ENCODE data around the gene TXNDC11. TPM values are rescaled to one million over a fixed set of nuclear protein-coding genes. Genes with fewer than 3 reads are reported as not detected.

Gene TXNDC11
- total and polyA plus RNA-seq, 2 donors (not counting 3 experiments of a cell fraction or from before 2014, with no cell fraction given), result 42.5 to 66.0 TPM

DNA sequence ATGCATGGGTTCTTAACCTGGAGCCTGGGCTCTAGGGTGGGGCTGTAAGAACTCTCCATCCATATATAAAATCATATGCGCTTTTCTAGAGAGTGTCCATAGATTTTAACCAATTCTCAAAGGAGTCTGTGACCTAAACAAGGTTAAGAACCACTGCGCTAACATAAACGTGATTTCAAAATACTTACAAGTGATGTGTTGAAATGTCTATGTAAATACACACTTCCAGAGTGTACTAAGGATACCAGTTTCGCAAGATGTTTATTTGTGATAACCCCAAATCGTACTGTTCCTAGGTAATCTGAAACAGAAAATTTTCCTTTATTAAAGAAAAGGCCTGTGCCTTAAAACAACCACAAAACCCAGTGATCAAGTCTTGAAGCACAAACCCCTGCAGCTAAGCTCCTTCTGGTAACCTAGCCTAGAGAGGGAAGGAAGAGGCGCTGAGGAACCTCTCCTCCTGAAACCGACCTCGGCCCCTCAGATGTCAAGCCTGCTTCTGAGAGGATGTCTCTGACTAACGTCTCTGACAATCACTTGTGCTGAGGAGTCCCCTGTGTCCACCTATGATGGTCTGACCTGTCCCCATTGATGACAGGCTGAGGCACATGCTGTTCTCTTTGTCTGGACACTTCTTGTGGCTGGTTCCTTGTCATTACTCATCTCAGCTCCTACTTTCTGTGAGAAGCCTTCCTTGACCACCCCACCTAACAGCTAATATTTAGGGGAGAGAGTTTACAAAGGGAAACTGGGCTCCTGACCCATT lies 42.2 kb downstream of the TXNDC11 start:
- Histone ChIP-seq H3K9me3 (replicated peaks; ENCODE audit: control insufficient read depth, insufficient read depth, low read length) (no peaks in the 10 kb centered on the region), H3K4me3 (replicated peaks in 1 of 3; ENCODE audit: insufficient read depth in 1 of 3, low read depth in 1 of 3, low read length in 3 of 3) (no peak overlapping the region), H3K79me2 (ENCODE audit: control insufficient read depth, insufficient read depth, low read length) (peaks cover 9% of the 10 kb centered on the region), H4K20me1 (replicated peaks; ENCODE audit: control insufficient read depth, extremely low read depth, insufficient read depth, low read length) (no peaks in the 10 kb centered on the region), H3K4me1 (ENCODE audit: control insufficient read depth, extremely low read depth, insufficient read depth, low read length) (no peaks in the 10 kb centered on the region), H3K27ac (ENCODE audit: insufficient read depth, low read depth, low read length) (no peak overlapping the region), H3K4me2 (ENCODE audit: insufficient read depth, low read length) (no peak overlapping the region), H3K36me3 (ENCODE audit: control insufficient read depth in 2 of 2, extremely low read depth in 1 of 2, insufficient read depth in 2 of 2, low read length in 2 of 2) (peaks cover 9 to 30% of the 10 kb centered on the region in 2 experiments), H3K27me3 (ENCODE audit: control insufficient read depth in 2 of 2, insufficient read depth in 2 of 2, low read length in 2 of 2) (no peaks in the 10 kb centered on the region), H2AFZ (ENCODE audit: low read depth, low read length) (no peak overlapping the region), H3K9ac (replicated peaks; ENCODE audit: extremely low read depth, insufficient read depth, low read length) (no peak overlapping the region), H3K9me1 (replicated peaks; ENCODE audit: control insufficient read depth, extremely low read depth, insufficient read depth, low read length) (no peaks in the 10 kb centered on the region)
- DNase-seq (ENCODE audit: low read depth, low spot score) (no peak), FAIRE-seq (no peak)
- no TSS peak for BruUV-seq (replicated peaks)
- ChIA-PET POLR2A (interaction anchor here (0.7 kb wide), 1 partner anchor 724 kb away, joined by 7 read pairs; no protein-coding TSS in a partner anchor), CTCF (interaction anchor here (0.6 kb wide), 1 partner anchor 10 kb away, joined by 3 read pairs; no protein-coding TSS in a partner anchor)
- TF ChIP-seq FOS (IDR thresholded peaks at IDR 0.05; ENCODE audit: borderline replicate concordance, insufficient read depth, low read length) (no peak), JUN (IDR thresholded peaks at IDR 0.05; ENCODE audit: borderline replicate concordance, insufficient read depth, insufficient read length, low read depth) (no peak), GATA2 (IDR thresholded peaks at IDR 0.05; ENCODE audit: insufficient read depth, insufficient read length, low read depth, low read length) (no peak), EZH2 (IDR thresholded peaks at IDR 0.05; ENCODE audit: borderline replicate concordance, low read depth, low read length, severe bottlenecking) (no peak), MYC (IDR thresholded peaks at IDR 0.05; ENCODE audit: low read depth, low read length) (no peak), POLR2AphosphoS5 (IDR thresholded peaks at IDR 0.05; ENCODE audit: insufficient read depth, low read depth, low read length) (no peak), POLR2A (IDR thresholded peaks at IDR 0.05; ENCODE audit: low read depth, low read length) (no peak)
- TF ChIP-seq, protein P1, sequence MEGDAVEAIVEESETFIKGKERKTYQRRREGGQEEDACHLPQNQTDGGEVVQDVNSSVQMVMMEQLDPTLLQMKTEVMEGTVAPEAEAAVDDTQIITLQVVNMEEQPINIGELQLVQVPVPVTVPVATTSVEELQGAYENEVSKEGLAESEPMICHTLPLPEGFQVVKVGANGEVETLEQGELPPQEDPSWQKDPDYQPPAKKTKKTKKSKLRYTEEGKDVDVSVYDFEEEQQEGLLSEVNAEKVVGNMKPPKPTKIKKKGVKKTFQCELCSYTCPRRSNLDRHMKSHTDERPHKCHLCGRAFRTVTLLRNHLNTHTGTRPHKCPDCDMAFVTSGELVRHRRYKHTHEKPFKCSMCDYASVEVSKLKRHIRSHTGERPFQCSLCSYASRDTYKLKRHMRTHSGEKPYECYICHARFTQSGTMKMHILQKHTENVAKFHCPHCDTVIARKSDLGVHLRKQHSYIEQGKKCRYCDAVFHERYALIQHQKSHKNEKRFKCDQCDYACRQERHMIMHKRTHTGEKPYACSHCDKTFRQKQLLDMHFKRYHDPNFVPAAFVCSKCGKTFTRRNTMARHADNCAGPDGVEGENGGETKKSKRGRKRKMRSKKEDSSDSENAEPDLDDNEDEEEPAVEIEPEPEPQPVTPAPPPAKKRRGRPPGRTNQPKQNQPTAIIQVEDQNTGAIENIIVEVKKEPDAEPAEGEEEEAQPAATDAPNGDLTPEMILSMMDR (IDR thresholded peaks at IDR 0.05; ENCODE audit: extremely low read depth in 1 of 2, insufficient read depth in 1 of 2, low read depth in 1 of 2, low read length in 2 of 2), result no peak
- TF ChIP-seq, protein P2, sequence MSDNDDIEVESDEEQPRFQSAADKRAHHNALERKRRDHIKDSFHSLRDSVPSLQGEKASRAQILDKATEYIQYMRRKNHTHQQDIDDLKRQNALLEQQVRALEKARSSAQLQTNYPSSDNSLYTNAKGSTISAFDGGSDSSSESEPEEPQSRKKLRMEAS (IDR thresholded peaks at IDR 0.05; ENCODE audit: insufficient read depth, insufficient read length), result no peak
- dilution Hi-C loops (cut with MboI; ENCODE audit: extremely low pct_ligation_motif_present, low sequenced_read_pairs), result no loop called here
- intact Hi-C loops (cut with micrococcal nuclease), result no loop called here

Data from endothelial cell of umbilical vein (primary cell).